GM13977 (cell line): ENCODE data around the gene DNAH1.

ENCODE experiments used
- DNase-seq: peaks from one replicate; pipeline ENCODE4 v3.0.0; 2012; ENCODE audit warnings: low spot score
- in situ Hi-C: fragments of 300-500 bp; cut with MboI; formaldehyde crosslinking; loops from one replicate; pipeline ENCODE4 v1.12.0; 2022; ENCODE audit warnings: low sequenced_read_pairs, low pct_unique_long_range_greater_than_20kb, mixed read lengths, inconsistent platforms; ENCODE audit not compliant: unreplicated experiment
- TF ChIP-seq, protein P1 (sequence below): IDR thresholded peaks from 2 replicates; pipeline ENCODE4 v1.5.1; 2012; ENCODE audit warnings: mild to moderate bottlenecking, control low read depth; ENCODE audit not compliant: insufficient read depth; ENCODE audit errors: extremely low read depth, missing control alignments

DNAH1 gene

DNA sequence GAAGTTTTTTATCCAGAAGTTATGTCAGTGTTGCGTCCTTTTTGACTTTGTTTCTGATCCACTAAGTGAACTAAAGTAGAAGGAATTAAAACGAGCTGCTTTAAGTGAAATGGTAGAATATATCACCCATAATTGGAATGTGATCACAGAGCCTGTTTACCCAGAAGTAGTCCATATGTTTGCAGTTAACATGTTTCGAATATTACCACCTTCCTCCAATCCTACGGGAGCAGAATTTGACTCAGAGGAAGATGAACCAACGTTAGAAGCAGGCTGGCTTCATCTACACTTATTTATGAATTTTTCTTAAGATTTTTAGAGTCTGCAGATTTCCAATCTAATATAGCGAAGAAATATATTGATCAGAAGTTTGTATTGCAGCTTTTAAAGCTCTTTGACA is 57.6 kb downstream of the DNAH1 start:
- TF ChIP-seq, protein P1, sequence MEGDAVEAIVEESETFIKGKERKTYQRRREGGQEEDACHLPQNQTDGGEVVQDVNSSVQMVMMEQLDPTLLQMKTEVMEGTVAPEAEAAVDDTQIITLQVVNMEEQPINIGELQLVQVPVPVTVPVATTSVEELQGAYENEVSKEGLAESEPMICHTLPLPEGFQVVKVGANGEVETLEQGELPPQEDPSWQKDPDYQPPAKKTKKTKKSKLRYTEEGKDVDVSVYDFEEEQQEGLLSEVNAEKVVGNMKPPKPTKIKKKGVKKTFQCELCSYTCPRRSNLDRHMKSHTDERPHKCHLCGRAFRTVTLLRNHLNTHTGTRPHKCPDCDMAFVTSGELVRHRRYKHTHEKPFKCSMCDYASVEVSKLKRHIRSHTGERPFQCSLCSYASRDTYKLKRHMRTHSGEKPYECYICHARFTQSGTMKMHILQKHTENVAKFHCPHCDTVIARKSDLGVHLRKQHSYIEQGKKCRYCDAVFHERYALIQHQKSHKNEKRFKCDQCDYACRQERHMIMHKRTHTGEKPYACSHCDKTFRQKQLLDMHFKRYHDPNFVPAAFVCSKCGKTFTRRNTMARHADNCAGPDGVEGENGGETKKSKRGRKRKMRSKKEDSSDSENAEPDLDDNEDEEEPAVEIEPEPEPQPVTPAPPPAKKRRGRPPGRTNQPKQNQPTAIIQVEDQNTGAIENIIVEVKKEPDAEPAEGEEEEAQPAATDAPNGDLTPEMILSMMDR, result no peak
- in situ Hi-C loops, result no loop called here
- DNase-seq, result no peak

DNA sequence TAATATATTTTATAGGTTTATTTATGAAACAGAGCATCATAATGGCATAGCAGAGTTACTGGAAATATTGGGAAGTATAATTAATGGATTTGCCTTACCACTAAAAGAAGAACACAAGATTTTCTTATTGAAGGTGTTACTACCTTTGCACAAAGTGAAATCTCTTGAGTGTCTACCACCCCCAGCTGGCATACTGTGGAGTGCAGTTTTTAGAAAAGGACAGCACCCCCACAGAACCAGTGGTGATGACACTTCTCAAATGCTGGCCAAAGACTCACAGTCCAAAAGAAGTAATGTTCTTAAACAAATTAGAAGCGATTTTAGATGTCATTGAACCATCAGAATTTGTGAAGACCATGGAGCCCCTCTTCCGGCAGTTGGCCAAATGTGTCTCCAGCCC is 58.1 kb downstream of the DNAH1 start:
- DNase-seq, result no peak
- TF ChIP-seq, protein P1, result no peak
- in situ Hi-C loops, result no loop called here

DNA sequence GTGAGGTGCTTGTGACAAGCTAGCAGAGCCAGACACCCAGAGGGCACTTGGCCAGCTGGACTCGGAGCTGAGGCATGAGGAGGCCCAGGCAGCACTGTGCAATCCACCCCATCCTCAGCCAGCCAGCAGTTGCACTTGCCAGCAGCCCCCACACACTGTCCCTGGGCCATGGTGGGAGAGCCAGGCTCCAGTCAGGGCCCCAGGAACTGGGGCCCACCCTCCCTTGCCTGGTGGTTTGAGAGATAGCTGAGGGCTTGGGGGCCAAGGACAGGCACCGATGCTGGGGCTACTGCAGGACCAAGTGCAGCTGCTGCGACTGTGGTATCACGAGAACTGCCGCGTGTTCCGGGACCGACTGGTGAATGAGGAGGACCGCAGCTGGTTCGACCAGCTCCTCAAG is 63.5 kb downstream of the DNAH1 start:
- TF ChIP-seq, protein P1, result no peak
- DNase-seq, result no peak
- in situ Hi-C loops, result no loop called here

DNA sequence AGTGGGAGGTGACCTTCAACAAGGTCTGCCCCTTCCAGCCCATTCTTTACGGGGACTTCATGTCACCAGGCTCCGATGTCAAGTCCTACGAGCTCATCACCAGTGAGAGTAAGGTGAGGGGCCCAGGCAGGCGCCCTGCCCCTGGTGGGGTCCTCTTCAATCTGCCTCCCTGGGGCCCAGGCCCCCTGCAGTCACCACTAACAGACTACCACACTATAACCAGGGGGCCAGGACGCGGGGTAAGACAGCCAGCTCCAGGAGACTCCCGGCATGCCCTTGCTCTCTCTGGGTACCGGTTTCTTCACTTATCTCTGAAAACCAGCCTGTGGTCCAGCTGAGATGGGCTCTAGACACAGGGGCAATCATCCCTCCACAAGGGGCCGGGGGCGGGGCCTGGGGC is 63.9 kb downstream of the DNAH1 start:
- in situ Hi-C loops, result no loop called here
- TF ChIP-seq, protein P1, result no peak
- no peak for DNase-seq

DNA sequence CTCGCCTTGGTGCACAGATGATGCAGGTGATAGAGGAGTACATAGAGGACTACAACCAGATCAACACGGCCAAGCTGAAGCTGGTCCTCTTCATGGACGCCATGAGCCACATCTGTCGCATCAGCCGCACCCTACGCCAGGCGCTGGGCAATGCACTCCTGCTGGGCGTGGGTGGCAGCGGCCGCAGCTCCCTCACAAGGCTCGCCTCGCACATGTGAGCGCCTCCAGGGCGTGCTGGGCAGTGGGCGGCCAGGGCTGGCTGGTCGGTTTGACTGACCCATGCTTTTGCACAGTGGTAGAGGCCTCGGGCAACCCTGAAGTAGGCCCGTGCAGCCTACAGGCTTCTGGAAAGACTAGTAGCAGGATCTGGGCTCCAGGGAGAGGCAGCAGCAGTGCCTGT is 65.5 kb downstream of the DNAH1 start:
- TF ChIP-seq, protein P1, result no peak
- DNase-seq, result no peak
- in situ Hi-C loops, result no loop called here

DNA sequence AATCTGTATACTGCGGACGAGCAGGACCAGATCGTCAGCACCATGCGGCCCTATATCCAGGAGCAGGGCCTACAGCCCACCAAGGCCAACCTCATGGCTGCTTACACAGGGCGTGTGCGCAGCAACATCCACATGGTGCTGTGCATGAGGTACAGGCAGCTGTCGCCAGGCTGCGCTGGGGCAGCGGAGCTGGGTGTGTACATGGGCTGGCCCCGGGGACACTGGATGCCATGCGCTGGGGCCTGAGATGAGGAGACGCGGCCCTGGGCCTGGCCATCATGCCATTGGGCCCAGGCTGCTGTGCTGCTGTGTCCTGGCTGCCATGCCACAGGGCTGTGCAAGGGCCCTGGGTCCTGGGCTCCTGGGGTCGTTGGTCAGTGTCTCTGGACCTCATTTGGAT is 67.3 kb downstream of the DNAH1 start:
- TF ChIP-seq, protein P1, result no peak
- DNase-seq, result no peak
- in situ Hi-C loops, result no loop called here
